Epithelial cell of proximal tubule (primary cell): ENCODE data around the gene KNSTRN. TPM values are rescaled to one million over a fixed set of nuclear protein-coding genes. Genes with fewer than 3 reads are reported as not detected.

ENCODE experiments used
- DNase-seq: peaks from one replicate; pipeline ENCODE4 v3.0.0-alpha.2; 2011; ENCODE audit warnings: low read depth
- H3K4me3 ChIP-seq: 2 replicates; pipeline ENCODE4 v1.5.1; 2011; ENCODE audit warnings: low read depth, mild to moderate bottlenecking, low read length
- CTCF ChIP-seq: conservative IDR thresholded peaks from 2 replicates; pipeline ENCODE4 v1.5.1; 2012; ENCODE audit warnings: low read depth, mild to moderate bottlenecking, low read length
- total RNA-seq: library from RNA; depleted of rRNA; stranded (reverse); fragments of >200 nt; gene quantifications from 2 replicates; pipeline ENCODE4 v1.2.3, GENCODE V29; 2015

Gene KNSTRN
- total RNA-seq, 1 donor from 2014 or later: 54.7 TPM

GRCh38 chr15:40361640-40362039, 20.9 kb upstream of the KNSTRN start:
- no peak overlapping the region for H3K4me3 ChIP-seq
- no peak for TF ChIP-seq CTCF
- no peak for DNase-seq

GRCh38 chr15:40363611-40364010, 18.9 kb upstream of the KNSTRN start:
- no peak for DNase-seq
- no peak overlapping the region for H3K4me3 ChIP-seq
- no peak for TF ChIP-seq CTCF

GRCh38 chr15:40364251-40364650, 18.3 kb upstream of the KNSTRN start:
- no peak for DNase-seq
- TF ChIP-seq CTCF: no peak
- no peak overlapping the region for H3K4me3 ChIP-seq

- H3K4me3 ChIP-seq: no peak overlapping the region
- no peak for DNase-seq
- TF ChIP-seq CTCF: no peak
Measured at GRCh38 chr15:40365016-40365415, 17.5 kb upstream of the KNSTRN start.

- no peak for DNase-seq
- no peak for TF ChIP-seq CTCF
- H3K4me3 ChIP-seq: no peak overlapping the region
Measured at GRCh38 chr15:40365624-40366456, 16.7 kb upstream of the KNSTRN start.

- no peak for TF ChIP-seq CTCF
- DNase-seq: no peak
- H3K4me3 ChIP-seq: no peak overlapping the region
Measured at GRCh38 chr15:40366457-40367370, 15.8 kb upstream of the KNSTRN start.
